NT2/D1 (cell line): ENCODE measurements around the gene SAMM50.

Source experiments
- DNase-seq: peaks from one replicate; pipeline ENCODE4 v3.0.0-alpha.2; 2011; ENCODE audit warnings: low read depth, low spot score
- H3K27me3 ChIP-seq: 2 replicates; pipeline ENCODE4 v1.6.0; 2011; ENCODE audit warnings: mild to moderate bottlenecking; ENCODE audit not compliant: insufficient read length, insufficient read depth
- H3K36me3 ChIP-seq: 2 replicates; pipeline ENCODE4 v1.6.1; 2011; ENCODE audit warnings: mild to moderate bottlenecking, low read length, mixed read lengths; ENCODE audit not compliant: insufficient read depth, insufficient read length
- H3K4me1 ChIP-seq: 2 replicates; pipeline ENCODE4 v1.5.1; 2011; ENCODE audit not compliant: insufficient read depth, insufficient read length
- H3K4me3 ChIP-seq: 2 replicates; pipeline ENCODE4 v1.5.1; 2011; ENCODE audit warnings: low read depth; ENCODE audit not compliant: insufficient read length
- H3K9ac ChIP-seq: 2 replicates; pipeline ENCODE4 v1.6.0; 2011; ENCODE audit warnings: low read depth; ENCODE audit not compliant: insufficient read length
- H3K9me3 ChIP-seq: 2 replicates; pipeline ENCODE4 v1.5.1; 2011; ENCODE audit warnings: mild to moderate bottlenecking, low read length; ENCODE audit not compliant: insufficient read depth
- SUZ12 ChIP-seq: IDR thresholded peaks from 2 replicates; pipeline ENCODE4 v1.6.1; 2011; ENCODE audit not compliant: insufficient read length, insufficient read depth; ENCODE audit errors: extremely low read depth
- YY1 ChIP-seq: IDR thresholded peaks from 2 replicates; pipeline ENCODE4 v1.6.1; 2011; ENCODE audit not compliant: insufficient read length, insufficient read depth
- ZNF274 ChIP-seq: IDR thresholded peaks from 2 replicates; pipeline ENCODE4 v1.6.1; 2011; ENCODE audit warnings: mild to moderate bottlenecking, low read depth, low read length

SAMM50 gene

DNA sequence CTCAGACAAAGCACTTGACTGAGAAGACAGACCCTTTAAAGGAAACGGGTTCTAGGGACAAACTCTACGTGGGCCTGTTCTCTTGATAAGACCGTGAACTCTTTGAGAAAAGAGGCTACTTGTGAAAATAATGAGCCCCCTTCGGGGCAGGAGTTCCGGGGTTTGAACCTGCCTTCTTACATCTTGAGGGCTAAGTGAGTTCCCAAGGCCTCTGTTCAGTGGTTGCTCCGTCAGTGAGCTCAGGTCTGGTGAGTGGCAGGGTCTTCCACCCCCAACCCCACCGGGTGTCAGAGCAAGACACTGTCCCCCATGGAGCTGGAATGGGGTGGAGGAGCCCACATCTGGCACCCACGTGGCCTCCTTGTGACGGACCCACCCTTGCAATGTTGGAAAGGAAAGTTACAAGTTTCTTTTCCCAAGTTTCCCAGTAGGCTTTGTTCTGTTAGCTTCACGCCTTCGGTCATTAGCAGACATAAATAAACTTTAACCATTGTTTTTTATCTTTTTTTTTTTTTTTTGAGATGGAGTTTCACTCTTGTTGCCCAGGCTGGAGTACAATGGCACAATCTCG lies 6.3 kb upstream of the SAMM50 start:
- Histone ChIP-seq H3K4me1 (peaks cover 6% of the 10 kb centered on the region), H3K9ac (no peak overlapping the region), H3K9me3 (no peaks in the 10 kb centered on the region), H3K4me3 (no peak overlapping the region), H3K27me3 (no peaks in the 10 kb centered on the region), H3K36me3 (peaks cover 23% of the 10 kb centered on the region)
- no peak for DNase-seq
- no peak for TF ChIP-seq SUZ12
- TF ChIP-seq ZNF274: no peak
- no peak for TF ChIP-seq YY1

DNA sequence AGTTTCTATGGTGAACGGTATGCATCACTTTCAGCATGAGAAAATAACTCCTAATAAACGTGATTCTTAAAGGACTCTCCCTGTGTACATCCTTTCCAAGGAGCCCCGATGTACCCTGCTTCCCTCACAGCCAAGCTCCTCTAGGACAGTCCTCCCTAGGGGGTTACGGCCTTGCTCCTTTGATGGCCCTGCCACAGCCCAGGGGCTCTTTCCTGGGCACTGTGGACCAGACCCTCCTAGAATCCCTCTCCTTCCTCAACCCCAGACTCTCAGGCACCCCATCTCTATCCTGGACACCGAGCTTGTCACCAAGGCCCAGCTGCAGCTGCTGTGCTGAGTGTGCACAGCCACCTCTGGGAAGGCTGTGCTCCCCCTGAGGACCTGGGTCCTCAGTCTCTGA lies 3.9 kb upstream of the SAMM50 start:
- Histone ChIP-seq H3K9ac (no peak overlapping the region), H3K4me3 (no peak overlapping the region), H3K9me3 (no peaks in the 10 kb centered on the region), H3K27me3 (no peaks in the 10 kb centered on the region), H3K36me3 (peaks cover 7% of the 10 kb centered on the region), H3K4me1 (peaks cover 7% of the 10 kb centered on the region)
- no peak for DNase-seq
- TF ChIP-seq YY1 (no peak), ZNF274 (no peak), SUZ12 (no peak)

DNA sequence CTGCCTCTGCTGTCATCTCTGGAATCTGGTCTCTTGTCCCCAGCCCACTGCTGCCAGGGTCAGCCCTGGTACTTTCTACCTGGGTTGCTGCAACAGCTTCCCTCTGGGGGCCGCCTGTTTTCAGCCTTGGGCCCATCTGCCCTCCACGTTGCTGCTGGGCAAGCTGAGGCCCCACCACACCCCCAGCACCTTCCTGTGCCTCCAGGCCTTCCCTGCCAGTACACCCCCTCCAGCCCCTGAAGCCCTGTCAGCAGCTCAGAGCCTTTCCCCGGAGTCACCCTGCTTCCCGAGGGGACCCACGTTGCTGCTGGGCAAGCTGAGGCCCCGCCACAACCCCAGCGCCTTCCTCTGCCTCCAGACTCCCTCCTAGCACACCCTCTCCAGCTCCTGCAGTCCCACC lies 3.3 kb upstream of the SAMM50 start:
- no peak for DNase-seq
- no peak for TF ChIP-seq SUZ12
- TF ChIP-seq ZNF274: no peak
- TF ChIP-seq YY1: no peak
- H3K36me3 ChIP-seq: peaks cover 4% of the 10 kb centered on the region

DNA sequence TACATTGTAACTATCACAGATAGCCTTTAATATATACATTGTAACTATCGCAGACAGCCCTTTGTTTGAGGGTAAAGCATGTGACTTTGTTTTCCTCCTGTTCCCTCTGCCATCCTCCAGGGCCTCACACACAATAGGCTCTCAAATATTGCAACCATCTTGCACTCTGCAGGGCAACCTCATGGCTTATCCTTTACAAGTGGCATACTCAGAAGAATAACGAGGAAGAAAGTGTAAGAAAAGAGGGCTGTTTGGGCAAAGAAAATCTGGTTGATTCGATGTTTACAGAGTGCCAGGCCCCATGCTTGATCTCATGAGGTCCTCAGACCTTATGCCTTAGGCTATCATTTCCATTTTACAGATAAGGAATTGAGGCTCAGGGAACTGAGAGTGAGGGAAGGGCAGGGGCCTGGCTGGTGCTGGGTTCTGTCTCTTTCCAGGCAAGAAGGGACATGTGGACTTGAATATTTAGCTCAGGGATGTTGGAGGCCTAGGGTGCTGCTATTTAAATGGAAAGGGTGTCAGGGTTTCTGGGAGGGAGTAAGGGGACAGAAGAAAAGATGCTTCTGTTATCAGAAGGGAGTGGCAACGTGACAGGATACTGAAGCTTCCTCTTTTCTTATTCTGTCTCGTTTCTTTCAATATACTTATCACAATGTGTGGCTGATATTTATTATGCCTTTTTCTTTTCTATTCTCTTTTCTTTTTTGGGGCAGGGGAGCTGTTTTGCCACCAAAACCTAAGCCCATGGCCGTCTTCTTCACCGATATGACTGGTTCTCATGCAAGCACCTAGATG lies 1.1 kb upstream of the SAMM50 start:
- peak overlapping the region; percentile 83 for H3K4me3 ChIP-seq
- no peak for DNase-seq
- H3K9me3 ChIP-seq: no peaks in the 10 kb centered on the region
- H3K9ac ChIP-seq: peak overlapping the region; percentile 95
- no peak for TF ChIP-seq ZNF274
- no peak for TF ChIP-seq YY1
- TF ChIP-seq SUZ12: no peak
- no peaks in the 10 kb centered on the region for H3K27me3 ChIP-seq
- H3K36me3 ChIP-seq: no peaks in the 10 kb centered on the region
- peaks cover 7% of the 10 kb centered on the region for H3K4me1 ChIP-seq

More for the DNA sequence above, 3.3 kb upstream of the SAMM50 start:
- no peaks in the 10 kb centered on the region for H3K27me3 ChIP-seq
- no peak overlapping the region for H3K9ac ChIP-seq
- H3K4me3 ChIP-seq: no peak overlapping the region
- no peaks in the 10 kb centered on the region for H3K9me3 ChIP-seq
- peaks cover 7% of the 10 kb centered on the region for H3K4me1 ChIP-seq

DNA sequence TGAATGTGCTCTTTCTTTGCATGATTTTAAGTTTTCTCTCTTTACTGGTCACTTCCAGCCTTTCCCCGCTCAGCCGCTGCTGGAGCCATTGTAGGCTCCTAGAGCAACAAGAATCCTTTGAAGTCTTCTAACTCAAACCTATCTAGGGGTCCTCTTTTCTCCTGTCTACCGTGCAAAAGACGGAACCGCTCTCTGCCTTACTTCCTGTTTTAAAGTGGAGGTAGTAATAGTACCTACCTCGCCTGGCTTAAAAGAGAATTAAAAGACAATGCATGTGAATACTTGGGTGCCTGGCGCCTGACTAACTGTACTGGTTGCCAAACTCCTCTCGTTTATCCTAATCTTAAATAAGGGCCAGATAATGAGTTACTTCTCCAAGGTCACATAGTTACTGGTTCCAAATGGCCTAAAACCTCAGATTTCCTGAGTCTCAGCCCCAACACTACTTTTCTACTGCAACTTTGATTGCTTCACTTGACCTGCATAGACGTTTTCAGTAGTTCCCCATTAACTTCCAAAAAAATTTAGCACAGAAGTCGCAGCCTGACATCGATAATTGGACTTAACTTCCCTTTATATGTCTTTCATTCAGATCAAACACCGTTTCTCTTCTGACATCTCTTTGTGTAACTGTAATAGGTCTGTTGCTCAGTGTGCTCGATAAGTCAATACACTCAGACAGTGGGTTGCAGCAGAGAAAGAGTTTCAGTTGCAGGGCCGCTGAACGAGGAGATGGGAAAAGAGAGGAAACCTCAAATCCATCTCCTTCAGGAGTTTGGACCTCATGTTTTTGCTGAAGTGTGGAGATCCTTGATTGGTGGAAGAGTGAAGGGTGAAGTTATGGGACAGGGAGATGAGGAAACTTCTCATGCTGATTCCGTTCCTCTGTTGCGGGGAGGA lies 891 bp downstream of the SAMM50 start:
- H3K9me3 ChIP-seq: no peaks in the 10 kb centered on the region
- H3K4me1 ChIP-seq: peaks cover 7% of the 10 kb centered on the region
- peak overlapping the region; percentile 83 for H3K4me3 ChIP-seq
- peak overlapping the region; percentile 95 for H3K9ac ChIP-seq
- no peak for DNase-seq
- no peaks in the 10 kb centered on the region for H3K27me3 ChIP-seq
- no peak for TF ChIP-seq YY1
- no peak for TF ChIP-seq SUZ12
- no peak for TF ChIP-seq ZNF274
- peaks cover 6% of the 10 kb centered on the region for H3K36me3 ChIP-seq

DNA sequence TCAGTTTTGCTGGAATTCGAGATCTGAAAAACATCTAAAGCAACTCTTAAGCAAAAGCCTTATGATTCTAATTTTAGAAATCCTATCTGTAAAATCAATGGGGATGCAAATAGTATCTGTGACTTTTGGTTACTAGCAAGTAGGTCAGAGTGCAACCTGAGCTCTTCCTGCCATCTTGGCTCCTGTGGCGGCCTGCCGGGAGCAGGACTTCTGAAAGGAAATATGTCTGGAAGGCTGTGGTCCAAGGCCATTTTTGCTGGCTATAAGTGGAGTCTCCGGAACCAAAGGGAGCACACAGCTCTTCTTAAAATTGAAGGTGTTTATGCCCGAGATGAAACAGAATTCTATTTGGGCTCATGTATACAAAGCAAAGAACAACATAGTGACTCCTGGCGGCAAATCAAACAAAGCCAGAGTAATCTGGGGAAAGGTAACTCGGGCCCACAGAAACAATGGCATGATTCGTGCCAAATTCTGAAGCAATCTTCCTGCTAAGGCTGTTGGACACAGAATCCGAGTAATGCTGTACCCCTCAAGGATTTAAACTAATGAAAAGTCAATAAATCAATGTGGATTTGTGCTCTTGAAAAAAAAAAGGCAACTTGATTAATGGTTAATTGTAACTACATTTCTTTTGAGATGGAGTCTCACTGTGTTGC lies 1.7 kb downstream of the SAMM50 start:
- Histone ChIP-seq H3K27me3 (no peaks in the 10 kb centered on the region), H3K9me3 (no peaks in the 10 kb centered on the region), H3K9ac (no peak overlapping the region), H3K4me3 (no peak overlapping the region), H3K36me3 (peaks cover 6% of the 10 kb centered on the region), H3K4me1 (peaks cover 4% of the 10 kb centered on the region)
- TF ChIP-seq ZNF274: no peak
- no peak for TF ChIP-seq YY1
- TF ChIP-seq SUZ12: no peak
- no peak for DNase-seq

DNA sequence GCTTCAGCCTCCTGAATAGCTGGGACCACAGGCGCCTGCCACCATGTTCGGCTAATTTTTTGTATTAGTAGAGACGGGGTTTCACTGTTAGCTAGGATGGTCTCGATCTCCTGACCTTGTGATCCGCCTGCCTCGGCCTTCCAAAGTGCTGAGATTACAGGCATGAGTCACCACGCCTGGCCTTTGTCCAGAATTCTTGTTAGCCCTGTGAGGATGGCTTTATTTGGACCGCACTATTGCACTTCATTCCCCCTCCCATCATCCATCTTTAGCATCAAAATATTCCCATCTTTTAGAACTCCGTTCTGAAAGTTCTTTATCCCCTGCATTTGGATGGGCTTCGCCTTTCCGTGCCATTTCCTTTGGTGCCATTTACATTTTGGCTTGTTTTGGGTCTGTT lies 2.6 kb downstream of the SAMM50 start:
- H3K27me3 ChIP-seq: no peaks in the 10 kb centered on the region
- H3K36me3 ChIP-seq: peaks cover 7% of the 10 kb centered on the region
- TF ChIP-seq SUZ12 (no peak), ZNF274 (no peak), YY1 (no peak)
- no peak overlapping the region for H3K9ac ChIP-seq
- no peaks in the 10 kb centered on the region for H3K9me3 ChIP-seq
- no peak for DNase-seq
- H3K4me1 ChIP-seq: peaks cover 4% of the 10 kb centered on the region
- H3K4me3 ChIP-seq: no peak overlapping the region
